NCI-H2081 (cell line): ENCODE measurements around the gene KRTAP9-8.
"Not testable (repeated sequence)": the region's sequence is repeated elsewhere in the genome, so short reads cannot be mapped to it uniquely, and the experiment has no call there.

ENCODE experiments used
- DNase-seq, 2 experiments: peaks; one replicate each; lab custom pipeline; 2025; lab: John Stamatoyannopoulos, UW

KRTAP9-8 gene

GRCh38 chr17:41255381-41256290 lies 17.8 kb downstream of the KRTAP9-8 start, which contains the start of gene KRTAP9-9:
Gene KRTAP9-9 (plus strand): TSS chr17:41255384.
- not testable (repeated sequence) for DNase-seq

GRCh38 chr17:41256291-41256685 lies 18.5 kb downstream of the KRTAP9-8 start:
- no peak for DNase-seq

GRCh38 chr17:41258406-41258805 lies 20.6 kb downstream of the KRTAP9-8 start:
- DNase-seq, result no peak

- no peak for DNase-seq
These were observed 25.4 kb downstream of the KRTAP9-8 start for GRCh38 chr17:41263212-41263611.

GRCh38 chr17:41264599-41264998 lies 26.8 kb downstream of the KRTAP9-8 start:
- no peak for DNase-seq

- DNase-seq, result no peak
These were observed 27.3 kb downstream of the KRTAP9-8 start, which contains the start of gene KRTAP9-6 for GRCh38 chr17:41265078-41265477. Gene KRTAP9-6 (plus strand): TSS chr17:41265378. CDS start chr17:41265378, 0 bp downstream.

- no peak for DNase-seq
These were observed 29.9 kb downstream of the KRTAP9-8 start for GRCh38 chr17:41267711-41268110.

GRCh38 chr17:41271323-41271722 lies 33.5 kb downstream of the KRTAP9-8 start:
- DNase-seq, result not testable (repeated sequence)

- no peak for DNase-seq
These were observed 34.1 kb downstream of the KRTAP9-8 start for GRCh38 chr17:41271858-41272257.

GRCh38 chr17:41275648-41276190 lies 37.9 kb downstream of the KRTAP9-8 start, which contains the start of gene KRTAP9-7:
Gene KRTAP9-7 (plus strand): TSS chr17:41275698. CDS start chr17:41275698, 0 bp downstream.
- not testable (repeated sequence) for DNase-seq

- DNase-seq, result no peak
These were observed 40.6 kb downstream of the KRTAP9-8 start for GRCh38 chr17:41278176-41278955.

- no peak for DNase-seq
These were observed 46.2 kb downstream of the KRTAP9-8 start for GRCh38 chr17:41284043-41284442.

GRCh38 chr17:41284546-41284945 lies 46.7 kb downstream of the KRTAP9-8 start:
- DNase-seq, result no peak

- DNase-seq, result no peak
These were observed 49.3 kb downstream of the KRTAP9-8 start for GRCh38 chr17:41287050-41287449.
